Heart right ventricle (tissue), 16 donors: ENCODE data around the gene SNRNP35. TPM values are rescaled to one million over a fixed set of nuclear protein-coding genes. Genes with fewer than 3 reads are reported as not detected.

ENCODE experiments used
- ATAC-seq, 8 donors: fragments of 200-7000 bp; cut with Tn5 transposase; one replicate each; pipeline ENCODE4 v1.9.1; 2020; ENCODE audit warnings: mild to moderate bottlenecking in 8 of 8, moderate library complexity in 8 of 8, moderate number of reproducible peaks in 1 of 8
- DNase-seq, 2 donors: peaks; one replicate each; pipeline ENCODE4 v3.0.0-alpha.2; 2020
- H3K27ac ChIP-seq, 10 donors: fragments of 200-600 bp; sonication (generic) in 2 of 10; one replicate each; pipeline versions ENCODE4 v1.5.0 to v1.8.0; 2020 to 2022; ENCODE audit warnings: mild to moderate bottlenecking in 3 of 10
- H3K27me3 ChIP-seq, 7 donors: fragments of 200-600 bp; one replicate each; pipeline ENCODE4 v1.8.0; 2021 to 2022; ENCODE audit warnings: mild to moderate bottlenecking in 2 of 7
- H3K36me3 ChIP-seq, 9 donors: fragments of 200-600 bp; sonication (generic) in 1 of 9; one replicate each; pipeline versions ENCODE4 v1.5.0 to v1.8.0; 2020 to 2022; ENCODE audit warnings: mild to moderate bottlenecking in 2 of 9
- H3K4me1 ChIP-seq, 9 donors: fragments of 200-600 bp; sonication (generic) in 1 of 9; one replicate each; pipeline versions ENCODE4 v1.5.0 to v1.8.0; 2020 to 2022; ENCODE audit warnings: mild to moderate bottlenecking in 4 of 9
- H3K4me3 ChIP-seq, 10 donors: fragments of 200-600 bp; sonication (generic) in 2 of 10; one replicate each; pipeline versions ENCODE4 v1.5.0 to v1.8.0; 2020 to 2022; ENCODE audit warnings: mild to moderate bottlenecking in 7 of 10, moderate library complexity in 2 of 10
- H3K9me3 ChIP-seq, 11 donors: fragments of 200-600 bp in 10 of 11; sonication (generic) in 2 of 11; one replicate each; pipeline versions ENCODE4 v1.5.0 to v1.8.0; 2013 to 2022; ENCODE audit warnings: mild to moderate bottlenecking in 2 of 11, control low read depth in 1 of 11, moderate library complexity in 1 of 11
- WGBS, 2 donors: extraction: QIAGEN DNeasy Blood & Tissue Kit; methylation state at CpG; one replicate each; pipeline ENCODE4 v1.1.7; 2013; ENCODE audit warnings: inconsistent platforms in 1 of 2; 5-methylcytosine and 5-hydroxymethylcytosine counted together
- intact Hi-C, 10 donors: fragments of 100-400 bp; cut with DNase I; formaldehyde crosslinking; loops; one replicate each; pipeline versions ENCODE4 v1.11.1 to v1.14.2; 2022
- polyA plus RNA-seq, 2 donors: library from polyadenylated mRNA; stranded (reverse); fragments of 200-250 nt; gene quantifications; one replicate each; pipeline ENCODE4 v1.2.3, GENCODE V29; 2013
- total RNA-seq, 10 donors: library from RNA; stranded (reverse); fragmentation: NEBNext Ultra II Directional in 3 of 10; extraction: Animal tissue kit (Norgen Biotek cat#: 25700) in 3 of 10; gene quantifications; one replicate each; pipeline versions ENCODE4 v1.2.1 to v1.2.4, GENCODE V29; 2021 to 2023
- TF ChIP-seq, protein P1 (sequence below), 9 donors: fragments of 200-600 bp; sonication (generic) in 2 of 9; IDR thresholded peaks; one replicate each; pipeline versions ENCODE4 v1.5.0 to v1.8.0; 2021 to 2022; ENCODE audit warnings: antibody characterized with exemption in 9 of 9, mild to moderate bottlenecking in 5 of 9, moderate library complexity in 1 of 9
- donor health status: Arrhythmogenic right ventricular cardiomyopathy.
- donor health status: ischemic (EF 13 %, LVEDD 7.1; RV severe dilation, severe dysfunction).
- donor health status: healthy with polysubstance abuse.
- donor health status: DM: no; HTN: yes; CAD: no.
- donor health status: DM: no; HTN: no; CAD: no.
- donor health status: ischemic (EF 25% LVEDD 6.9; RV normal size, moderate dysfunction).
- donor health status: ischemic (EF 25% LVEDD 5.7; RV mildly dilated, moderate dysfunction).
- donor health status: healthy.
- donor health status: DM: yes; HTN: yes; CAD: no.
- donor health status: Ischemic cardiomyopathy.
- donor health status: ischemic (EF 35%, LVEDD 5.7; RV mildly dilated, moderate dysfunction).
- donor health status: nonischemic (EF 11% LVEDD 7.7; RV severe dilation, severe dysfunction).
- donor health status: DM: yes; HTN: yes; CAD: no.
- donor health status: PGD.
- donor health status: ischemic (EF 29% LVEDD 5.4; RV normal size, mild dysfunction).
- donor health status: nonischemic (EF 23%, LVEDD 6.1; RV moderate dilation, normal function).

SNRNP35 gene
- total and polyA plus RNA-seq, 12 donors, result 18.0 to 117 (median 20.5) TPM

- H3K9me3 ChIP-seq, result no peaks in the 10 kb centered on the region
- ATAC-seq (peak; percentile 9 to 78 (median 46)), DNase-seq (no peak)
- peaks cover 3 to 21% (median 7%) of the 10 kb centered on the region in 9 donors for H3K4me1 ChIP-seq
- H3K27me3 ChIP-seq, result no peaks in the 10 kb centered on the region
- intact Hi-C loops, result no loop called here
- H3K36me3 ChIP-seq, result peaks cover 0 to 63% (median 26%) of the 10 kb centered on the region in 9 donors
- TF ChIP-seq, protein P1, sequence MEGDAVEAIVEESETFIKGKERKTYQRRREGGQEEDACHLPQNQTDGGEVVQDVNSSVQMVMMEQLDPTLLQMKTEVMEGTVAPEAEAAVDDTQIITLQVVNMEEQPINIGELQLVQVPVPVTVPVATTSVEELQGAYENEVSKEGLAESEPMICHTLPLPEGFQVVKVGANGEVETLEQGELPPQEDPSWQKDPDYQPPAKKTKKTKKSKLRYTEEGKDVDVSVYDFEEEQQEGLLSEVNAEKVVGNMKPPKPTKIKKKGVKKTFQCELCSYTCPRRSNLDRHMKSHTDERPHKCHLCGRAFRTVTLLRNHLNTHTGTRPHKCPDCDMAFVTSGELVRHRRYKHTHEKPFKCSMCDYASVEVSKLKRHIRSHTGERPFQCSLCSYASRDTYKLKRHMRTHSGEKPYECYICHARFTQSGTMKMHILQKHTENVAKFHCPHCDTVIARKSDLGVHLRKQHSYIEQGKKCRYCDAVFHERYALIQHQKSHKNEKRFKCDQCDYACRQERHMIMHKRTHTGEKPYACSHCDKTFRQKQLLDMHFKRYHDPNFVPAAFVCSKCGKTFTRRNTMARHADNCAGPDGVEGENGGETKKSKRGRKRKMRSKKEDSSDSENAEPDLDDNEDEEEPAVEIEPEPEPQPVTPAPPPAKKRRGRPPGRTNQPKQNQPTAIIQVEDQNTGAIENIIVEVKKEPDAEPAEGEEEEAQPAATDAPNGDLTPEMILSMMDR (IDR thresholded peaks at IDR 0.05), result no peak
- peak overlapping the region; percentile 13 to 83 (median 58) for H3K27ac ChIP-seq
- 84 to 87% methylated on average over 18 of the region's 18 CpGs for WGBS, 2 donors
- no peak overlapping the region for H3K4me3 ChIP-seq
Observed at GRCh38 chr12:123494124-123494851, 36.3 kb downstream of the SNRNP35 start.

GRCh38 chr12:123497065-123497464 lies 39.1 kb downstream of the SNRNP35 start:
- intact Hi-C loops, result no loop called here

GRCh38 chr12:123498126-123498825 lies 40.3 kb downstream of the SNRNP35 start:
- TF ChIP-seq, protein P1 (IDR thresholded peaks at IDR 0.05), result no peak
- peaks cover 0 to 75% (median 29%) of the 10 kb centered on the region in 9 donors for H3K36me3 ChIP-seq

More at GRCh38 chr12:123497065-123497464, 39.1 kb downstream of the SNRNP35 start:
- H3K27me3 ChIP-seq, result no peaks in the 10 kb centered on the region
- peaks cover 2 to 12% (median 6%) of the 10 kb centered on the region in 9 donors for H3K4me1 ChIP-seq
- no peak overlapping the region for H3K4me3 ChIP-seq
- no peak for ATAC-seq
- TF ChIP-seq, protein P1 (IDR thresholded peaks at IDR 0.05), result no peak
- no peak overlapping the region for H3K27ac ChIP-seq
- 95% methylated on average over 7 of the region's 7 CpGs for WGBS, 2 donors
- peaks cover 0 to 65% (median 29%) of the 10 kb centered on the region in 9 donors for H3K36me3 ChIP-seq
- DNase-seq, result no peak
- H3K9me3 ChIP-seq, result no peaks in the 10 kb centered on the region

GRCh38 chr12:123499332-123499731 lies 41.4 kb downstream of the SNRNP35 start:
- H3K9me3 ChIP-seq, result no peaks in the 10 kb centered on the region
- WGBS, 2 donors, result 88 to 89% methylated on average over 14 to 16 of the region's 16 CpGs
- peaks cover 0 to 5% (median 0%) of the 10 kb centered on the region in 9 donors for H3K4me1 ChIP-seq
- no peak overlapping the region for H3K4me3 ChIP-seq
- no peak overlapping the region for H3K27ac ChIP-seq
- intact Hi-C loops, result no loop called here
- H3K36me3 ChIP-seq, result peaks cover 0 to 75% (median 29%) of the 10 kb centered on the region in 9 donors
- TF ChIP-seq, protein P1 (IDR thresholded peaks at IDR 0.05), result no peak
- no peak for DNase-seq
- no peak for ATAC-seq
- no peaks in the 10 kb centered on the region for H3K27me3 ChIP-seq

More at GRCh38 chr12:123498126-123498825, 40.3 kb downstream of the SNRNP35 start:
- H3K4me3 ChIP-seq, result no peak overlapping the region
- no peak for DNase-seq
- H3K9me3 ChIP-seq, result no peaks in the 10 kb centered on the region
- intact Hi-C loops, result no loop called here
- peak in 1 of 8 donors; percentile 17 for ATAC-seq
- H3K27ac ChIP-seq, result no peak overlapping the region
- no peaks in the 10 kb centered on the region for H3K27me3 ChIP-seq
- H3K4me1 ChIP-seq, result peaks cover 0 to 6% (median 0%) of the 10 kb centered on the region in 9 donors
- WGBS, 2 donors, result 94 to 96% methylated on average over 13 of the region's 13 CpGs
